GM23248 (cell line): ENCODE results near the gene PCK2.

Source experiments
- EZH2 ChIP-seq: fragments of 200-600 bp; sonication (generic); IDR thresholded peaks from 2 replicates; pipeline ENCODE4 v1.6.1; 2018; ENCODE audit warnings: antibody characterized with exemption, mild to moderate bottlenecking; ENCODE audit not compliant: insufficient read depth, poor library complexity, severe bottlenecking
- EZH2phosphoT487 ChIP-seq: fragments of 200-600 bp; sonication (generic); IDR thresholded peaks from 2 replicates; pipeline ENCODE4 v1.6.1; 2018; ENCODE audit warnings: antibody characterized with exemption, moderate library complexity, mild to moderate bottlenecking, low read depth; ENCODE audit not compliant: insufficient read depth

- TF ChIP-seq EZH2, result no peak
- no peak for TF ChIP-seq EZH2phosphoT487
Measured at GRCh38 chr14:24150993-24151392, 56.9 kb downstream of the PCK2 start.
